Dermis microvascular lymphatic vessel endothelial cell (primary cell): Measurements from ENCODE around the gene FUBP3. TPM values are rescaled to one million over a fixed set of nuclear protein-coding genes. Genes with fewer than 3 reads are reported as not detected.
"Not testable (repeated sequence)": the region's sequence is repeated elsewhere in the genome, so short reads cannot be mapped to it uniquely, and the experiment has no call there.

Experiments used
- DNase-seq, 2 donors: peaks; one replicate each; pipeline versions ENCODE4 v3.0.0 to v3.0.0-alpha.2; 2010; ENCODE audit warnings: low read depth in 2 of 2
- total RNA-seq: library from RNA; depleted of rRNA; stranded (reverse); fragments of >200 nt; gene quantifications from 2 replicates; pipeline ENCODE4 v1.2.1, GENCODE V29; 2014

The FUBP3 gene
- total RNA-seq, 1 donor from 2014 or later: 26.7 TPM

GRCh38 chr9:130555968-130556367 is 23.4 kb upstream of the FUBP3 start:
- DNase-seq: no peak

- no peak for DNase-seq
Observed at GRCh38 chr9:130556396-130557076, 22.8 kb upstream of the FUBP3 start.

GRCh38 chr9:130557077-130557468 is 22.3 kb upstream of the FUBP3 start:
- no peak for DNase-seq

DNA sequence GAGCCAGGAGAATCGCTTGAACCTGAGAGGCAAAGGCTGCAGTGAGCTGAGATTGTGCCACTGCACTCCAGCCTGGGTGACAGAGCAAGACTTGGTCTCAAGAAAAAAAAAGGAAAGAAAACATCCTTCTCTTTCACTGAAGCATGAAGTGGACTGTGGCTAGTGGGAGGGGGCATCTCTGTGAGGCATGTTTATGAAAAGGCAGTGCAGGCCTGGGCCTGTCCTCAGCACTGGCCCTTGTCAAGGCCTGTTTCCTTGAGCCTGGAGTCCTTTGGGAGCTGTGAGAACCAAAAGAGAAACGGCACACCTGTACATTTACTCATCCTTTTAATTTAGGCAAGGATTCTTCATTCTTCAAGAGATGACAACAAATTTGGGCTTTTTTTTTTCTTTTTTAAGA is 18.3 kb upstream of the FUBP3 start:
- DNase-seq: no peak

GRCh38 chr9:130562525-130562924 is 16.9 kb upstream of the FUBP3 start:
- DNase-seq: not testable (repeated sequence)

GRCh38 chr9:130563797-130564196 is 15.6 kb upstream of the FUBP3 start:
- DNase-seq: no peak

DNA sequence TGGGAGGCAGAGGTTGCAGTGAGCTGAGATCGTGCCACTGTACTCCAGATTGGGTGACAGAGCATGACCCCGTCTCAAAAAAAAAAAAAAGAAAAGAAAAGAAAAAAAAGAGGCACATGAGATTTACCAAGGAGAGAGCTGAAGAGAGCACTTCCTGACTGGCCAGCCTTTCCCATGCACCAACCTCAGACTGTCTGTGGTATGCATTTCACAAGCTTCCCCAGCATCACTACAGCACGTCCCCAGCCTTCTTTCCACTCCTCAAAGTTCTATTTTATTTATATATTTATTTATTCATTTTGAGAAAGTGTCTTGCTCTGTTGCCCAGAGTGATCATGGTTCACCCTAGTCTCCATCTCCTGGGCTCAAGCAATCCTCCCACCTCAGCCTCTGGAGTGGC is 13.6 kb upstream of the FUBP3 start:
- no peak for DNase-seq

DNA sequence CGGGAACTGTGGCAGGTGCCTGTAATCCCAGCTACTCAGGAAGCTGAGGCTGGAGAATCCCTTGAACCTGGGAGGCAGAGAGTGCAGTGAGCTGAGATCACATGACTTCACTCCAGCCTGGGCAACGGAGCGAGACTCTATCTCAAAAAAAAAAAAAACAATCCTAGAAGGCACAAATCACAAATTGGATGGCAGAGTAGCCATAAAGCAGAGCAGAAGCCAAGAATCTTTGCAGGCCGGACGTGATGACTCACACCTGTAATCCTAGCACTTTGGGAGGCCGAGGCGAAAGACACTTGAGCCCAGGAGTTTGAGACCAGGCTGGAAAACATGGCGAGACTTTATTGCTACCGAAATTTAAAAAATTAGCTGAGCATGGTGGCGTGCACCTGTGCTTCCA is 9.2 kb upstream of the FUBP3 start:
- peak in 1 of 2 donors; percentile 42 for DNase-seq

- DNase-seq: no peak
Observed at GRCh38 chr9:130575514-130575913, 3.9 kb upstream of the FUBP3 start.

- DNase-seq: no peak
Observed at GRCh38 chr9:130576176-130576575, 3.2 kb upstream of the FUBP3 start.

DNA sequence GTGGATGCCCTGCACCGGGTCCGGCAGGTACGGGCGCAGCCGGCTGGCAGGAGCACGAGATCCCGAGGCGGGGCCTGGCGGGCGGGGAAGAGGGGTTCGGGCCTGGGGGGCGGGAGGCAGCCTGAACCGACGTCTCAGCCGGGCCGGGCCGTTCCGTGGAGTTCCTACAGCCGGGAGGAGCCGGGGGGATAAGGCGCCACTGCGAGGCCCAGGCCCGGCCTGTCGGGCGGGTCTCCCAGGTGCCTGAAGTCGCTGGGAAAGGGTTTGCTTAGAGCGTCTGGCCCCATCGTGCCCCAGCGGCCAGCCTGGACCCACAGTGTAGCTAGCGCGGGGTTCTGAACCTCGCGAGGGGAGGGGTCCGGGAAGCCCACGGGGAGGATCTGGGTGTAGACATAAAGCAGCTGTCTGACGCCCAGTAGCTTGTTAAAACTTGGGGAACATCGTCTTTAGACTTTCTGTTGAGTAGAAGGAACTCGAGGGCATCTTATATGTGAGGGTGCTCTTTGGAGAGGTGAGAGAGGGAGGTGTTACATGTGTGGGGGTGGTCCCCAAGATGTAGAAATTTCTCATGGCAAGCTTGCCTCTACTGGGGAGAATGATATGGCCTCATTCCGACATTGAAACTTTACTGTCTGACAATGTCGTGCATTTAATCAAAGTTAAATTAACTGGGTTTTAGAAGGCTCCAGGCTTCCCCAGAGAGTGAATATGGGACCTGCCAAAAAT is 524 bp downstream of the FUBP3 start:
- DNase-seq: peak in 1 of 2 donors; percentile 25

DNA sequence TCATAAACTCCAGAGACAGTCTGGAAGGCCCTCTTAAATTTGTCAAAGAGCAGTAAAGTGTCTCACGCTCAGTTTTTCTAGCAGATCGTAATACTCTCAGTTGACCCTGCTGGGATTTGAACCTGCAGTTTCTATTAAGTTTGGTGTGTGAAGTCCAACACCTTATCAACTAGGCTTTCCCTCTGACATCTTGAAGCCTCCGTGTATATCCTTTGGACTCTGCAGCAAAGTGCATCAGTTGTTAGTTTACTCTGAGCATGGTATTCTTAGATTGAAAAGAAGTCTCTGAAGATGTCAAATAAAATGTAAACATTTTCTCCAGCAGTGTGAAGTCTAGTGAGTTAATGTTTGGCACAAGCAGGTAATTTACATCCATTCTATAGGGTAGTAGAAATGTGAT is 2.4 kb downstream of the FUBP3 start:
- DNase-seq: no peak

DNA sequence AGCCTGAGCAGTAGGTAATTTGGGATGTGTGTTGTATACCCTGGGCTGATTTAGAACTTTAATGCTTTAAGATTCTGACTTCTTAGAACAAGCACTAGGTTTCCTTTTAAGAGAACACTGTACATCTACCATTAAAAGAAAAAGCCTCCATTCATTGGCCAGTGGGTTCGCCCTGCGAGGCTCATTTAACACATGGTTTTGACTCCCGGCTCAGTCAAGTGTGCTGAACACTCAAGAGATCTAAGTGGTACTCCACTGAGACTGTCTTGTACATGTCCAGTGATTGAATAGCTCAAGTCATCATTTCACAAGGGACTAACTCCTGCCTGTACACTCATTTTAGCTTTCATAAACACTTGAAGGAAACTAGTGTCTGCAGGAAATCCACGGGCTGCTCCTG is 3.9 kb downstream of the FUBP3 start:
- no peak for DNase-seq

DNA sequence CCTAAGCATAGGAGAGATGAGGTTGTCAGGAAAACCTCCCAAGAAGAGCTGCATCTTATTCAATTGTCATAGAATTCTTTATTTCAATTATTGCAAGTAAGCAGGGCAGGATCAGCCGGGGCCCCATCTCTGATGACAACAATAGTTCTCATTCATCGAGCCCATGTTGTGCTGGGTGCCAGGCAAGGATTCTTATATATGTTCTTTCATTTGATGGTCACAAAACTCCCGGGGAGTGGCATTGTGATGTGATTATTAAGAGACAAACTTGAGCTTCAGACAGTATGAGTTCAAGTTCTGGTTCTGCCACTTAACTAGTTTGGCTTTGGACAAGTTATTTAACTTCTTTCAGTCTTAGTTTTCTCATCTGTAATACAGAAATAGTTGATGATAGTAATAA is 8.5 kb downstream of the FUBP3 start:
- no peak for DNase-seq

GRCh38 chr9:130588416-130588815 is 9.0 kb downstream of the FUBP3 start:
- DNase-seq: no peak

DNA sequence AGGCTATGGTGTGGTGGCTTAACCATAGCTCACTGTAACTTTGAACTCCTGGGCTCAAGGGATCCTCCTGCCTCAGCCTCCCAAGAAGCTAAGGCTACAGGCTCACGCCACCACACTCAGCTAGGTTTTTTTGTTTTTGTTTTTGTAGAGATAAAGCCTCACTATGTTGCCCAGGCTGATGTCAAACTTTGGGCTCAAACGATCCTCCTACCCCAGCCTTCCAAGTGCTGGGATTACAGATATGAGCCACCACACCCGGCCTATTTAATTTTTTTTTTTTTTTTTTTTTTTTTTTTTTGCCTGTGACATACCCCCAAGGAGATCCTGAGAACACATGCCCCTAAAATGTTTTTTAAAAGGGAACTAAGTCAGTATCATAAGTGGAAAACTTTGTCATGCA is 10.4 kb downstream of the FUBP3 start:
- DNase-seq: no peak

GRCh38 chr9:130590305-130590704 is 10.9 kb downstream of the FUBP3 start:
- no peak for DNase-seq

- DNase-seq: no peak
Observed at GRCh38 chr9:130593020-130593419, 13.6 kb downstream of the FUBP3 start.

GRCh38 chr9:130597228-130597627 is 17.9 kb downstream of the FUBP3 start:
- no peak for DNase-seq

GRCh38 chr9:130598188-130598587 is 18.8 kb downstream of the FUBP3 start:
- DNase-seq: no peak

DNA sequence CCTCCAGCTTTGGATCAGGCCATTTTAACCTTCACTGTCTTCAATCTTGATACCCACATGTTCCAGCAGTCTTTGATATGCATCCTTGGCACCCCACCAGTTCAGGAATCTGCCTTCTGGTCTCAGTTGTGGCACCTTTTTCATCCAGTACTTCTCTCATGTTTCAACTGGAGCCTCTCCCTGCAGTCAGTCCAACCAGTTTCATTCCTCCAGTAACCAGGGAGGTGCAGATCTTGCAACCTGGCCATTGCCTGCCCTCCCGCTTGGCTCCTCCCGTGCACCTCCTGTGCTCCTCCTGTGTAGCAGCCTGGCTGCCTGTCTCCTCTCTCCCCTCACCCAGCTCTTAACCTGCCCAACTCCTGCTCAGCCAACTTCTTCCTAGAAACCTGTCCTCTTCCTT is 20.2 kb downstream of the FUBP3 start:
- no peak for DNase-seq

GRCh38 chr9:130601100-130601499 is 21.7 kb downstream of the FUBP3 start:
- DNase-seq: no peak

DNA sequence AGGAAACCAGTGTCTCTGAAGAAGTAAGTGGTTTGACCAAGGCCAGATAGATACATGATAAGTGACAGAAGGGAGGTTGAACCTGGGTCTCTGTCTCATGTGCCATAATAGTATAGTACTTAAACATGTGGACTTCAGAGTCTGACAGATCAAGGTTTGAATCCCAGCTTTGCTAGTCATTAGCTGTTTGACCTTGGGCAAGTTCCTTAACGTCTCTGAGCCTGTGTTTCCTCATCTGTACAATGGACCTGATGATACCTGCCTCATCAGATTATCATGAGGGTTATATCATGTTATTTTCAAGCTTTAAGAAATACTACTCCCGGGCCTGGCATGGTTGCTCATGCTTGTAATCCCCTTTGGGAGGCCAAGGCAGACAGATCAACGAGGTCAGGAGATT is 24.9 kb downstream of the FUBP3 start:
- no peak for DNase-seq
